Left kidney (tissue), 2 donors: ENCODE measurements around the gene AFF3. TPM values are rescaled to one million over a fixed set of nuclear protein-coding genes. Genes with fewer than 3 reads are reported as not detected.

Experiments used
- DNase-seq: peaks from one replicate; pipeline ENCODE4 v3.0.0-alpha.2; 2013
- polyA plus RNA-seq: library from polyadenylated mRNA; unstranded; fragments of 120-200 nt; gene quantifications from one replicate; pipeline ENCODE4 v1.2.1, GENCODE V29; 2013; ENCODE audit not compliant: insufficient read length

Gene AFF3
- polyA plus RNA-seq, 1 donor: 26.6 TPM

- DNase-seq: no peak
These were observed 286.3 kb downstream of the AFF3 start for GRCh38 chr2:99856119-99856518.

- no peak for DNase-seq
These were observed 288.0 kb downstream of the AFF3 start for GRCh38 chr2:99854236-99854852.

GRCh38 chr2:99852956-99853355 is 289.4 kb downstream of the AFF3 start:
- DNase-seq: no peak

GRCh38 chr2:99852376-99852934 is 289.9 kb downstream of the AFF3 start:
- DNase-seq: no peak

- no peak for DNase-seq
These were observed 290.6 kb downstream of the AFF3 start for GRCh38 chr2:99851811-99852210.

GRCh38 chr2:99851089-99851488 is 291.3 kb downstream of the AFF3 start:
- DNase-seq: no peak

GRCh38 chr2:99850084-99850710 is 292.2 kb downstream of the AFF3 start:
- no peak for DNase-seq

GRCh38 chr2:99846462-99847107 is 295.8 kb downstream of the AFF3 start:
- no peak for DNase-seq

DNA sequence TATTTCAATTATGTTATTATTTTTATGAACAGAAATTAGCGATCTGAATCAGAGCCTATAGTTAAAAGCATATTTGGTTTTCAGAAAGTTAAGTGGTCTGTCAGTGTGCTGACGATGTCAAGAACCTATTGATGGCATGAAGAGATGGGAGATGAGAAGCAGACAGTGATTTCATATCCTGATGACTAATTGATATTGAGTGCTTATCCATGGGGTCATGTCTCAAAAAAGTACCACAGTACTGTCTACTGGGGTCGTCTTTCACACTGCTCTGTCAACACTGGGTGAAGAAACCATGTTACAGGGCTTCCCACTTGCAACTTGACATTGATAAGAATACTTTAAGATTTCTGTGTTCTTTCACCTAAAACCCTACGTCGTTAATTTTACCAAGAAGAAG is 297.1 kb downstream of the AFF3 start:
- DNase-seq: no peak

DNA sequence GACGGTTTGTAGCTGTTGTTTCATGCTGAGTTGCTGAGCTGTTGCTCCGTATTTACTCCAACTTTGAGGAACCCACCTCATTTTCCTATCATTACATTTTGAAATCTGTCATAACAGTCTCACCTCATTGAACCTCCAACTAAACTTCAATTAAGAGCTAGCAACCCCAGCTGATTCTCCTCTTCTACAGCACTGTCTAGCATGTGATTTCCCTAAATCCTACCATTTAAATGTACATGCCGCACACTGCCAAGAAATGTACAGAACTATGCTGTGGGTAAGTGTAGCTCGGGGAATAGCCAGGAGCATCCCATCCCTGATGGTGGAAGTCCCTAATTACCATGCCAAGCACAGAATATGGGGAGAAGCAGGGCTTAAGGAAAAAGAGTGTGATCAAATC is 299.9 kb downstream of the AFF3 start:
- DNase-seq: no peak

DNA sequence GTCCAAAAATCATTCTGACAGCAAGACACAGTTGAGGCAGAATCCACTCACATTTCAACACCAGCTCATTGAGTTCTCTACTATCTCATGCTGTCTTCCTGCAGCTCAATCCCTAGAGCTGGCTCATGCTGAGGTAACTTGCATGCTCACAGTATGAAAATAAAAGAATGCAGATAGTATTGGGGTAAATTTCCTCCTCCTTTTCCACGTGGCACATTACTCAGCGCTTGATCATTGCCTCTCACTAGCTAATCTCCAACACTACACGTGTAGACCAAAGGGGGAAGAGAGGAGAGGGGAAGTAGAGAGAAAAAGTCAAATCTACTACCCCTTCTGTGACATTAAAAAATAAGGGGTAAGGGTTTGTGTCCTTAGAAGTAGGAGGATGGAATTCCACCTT is 300.6 kb downstream of the AFF3 start:
- no peak for DNase-seq

GRCh38 chr2:99840831-99841230 is 301.6 kb downstream of the AFF3 start:
- DNase-seq: no peak

GRCh38 chr2:99836690-99837605 is 305.4 kb downstream of the AFF3 start:
- DNase-seq: no peak

GRCh38 chr2:99834426-99834825 is 308.0 kb downstream of the AFF3 start:
- DNase-seq: no peak

DNA sequence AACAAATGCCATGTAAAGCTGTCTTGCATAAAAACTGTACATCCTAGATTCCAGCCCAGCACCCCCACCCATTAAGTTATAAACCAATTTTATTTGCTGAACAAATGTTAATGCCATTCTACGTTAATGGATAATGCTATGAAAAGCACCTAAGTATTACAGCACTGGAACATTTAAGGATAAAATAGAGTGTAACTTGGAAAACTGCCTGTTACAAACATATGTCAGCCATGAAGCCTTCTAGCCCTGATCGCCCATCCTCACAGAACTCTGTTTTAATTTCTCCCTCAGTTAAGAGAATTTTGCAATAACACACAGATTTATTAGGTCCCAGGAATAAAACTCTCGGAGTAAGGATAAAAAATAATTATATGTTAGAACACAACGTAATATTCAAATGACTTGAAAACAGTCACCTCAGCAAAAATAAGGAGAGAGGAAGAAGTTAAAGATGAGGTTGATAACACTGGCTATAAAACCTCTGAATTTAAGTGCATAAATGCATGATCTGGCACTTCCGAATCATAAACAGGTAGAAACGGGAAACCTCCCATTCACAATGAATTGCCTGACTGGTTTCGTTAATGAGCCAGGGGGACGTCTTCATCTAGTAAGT is 308.7 kb downstream of the AFF3 start:
- no peak for DNase-seq

GRCh38 chr2:99832926-99833325 is 309.5 kb downstream of the AFF3 start:
- DNase-seq: no peak

- DNase-seq: no peak
These were observed 310.6 kb downstream of the AFF3 start for GRCh38 chr2:99831772-99832171.

DNA sequence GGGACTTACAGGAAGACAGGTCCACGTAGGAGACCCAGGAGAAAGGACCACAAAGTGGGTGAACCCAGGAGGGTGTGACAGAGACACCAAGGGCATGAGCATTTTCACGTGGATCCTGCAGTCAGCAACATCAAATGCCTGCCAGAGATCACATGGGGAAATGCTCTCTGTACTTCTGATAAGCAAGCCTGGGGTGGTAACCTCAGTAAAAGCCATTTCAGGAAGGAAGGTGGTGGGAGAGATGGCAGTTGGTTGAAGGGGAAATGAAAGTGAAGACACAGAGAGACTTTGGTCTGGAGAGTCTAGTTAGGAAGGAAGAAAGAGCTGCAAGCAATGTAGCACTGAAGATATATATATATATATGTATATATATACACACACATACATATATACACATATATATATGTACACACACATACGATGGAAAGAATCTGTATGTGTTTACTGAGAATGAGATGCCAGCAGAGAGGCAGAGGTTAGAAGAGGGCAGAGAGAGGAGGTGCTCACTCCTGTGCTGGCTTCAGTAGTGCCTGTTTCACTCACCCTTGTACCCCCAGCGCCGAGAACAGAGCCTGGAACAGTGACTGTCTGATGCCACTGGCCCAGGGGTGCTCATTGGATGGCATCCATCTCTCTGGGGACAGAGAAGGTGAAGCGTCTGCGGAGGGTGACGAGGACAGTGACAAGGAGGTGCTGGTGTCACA is 314.9 kb downstream of the AFF3 start:
- no peak for DNase-seq

DNA sequence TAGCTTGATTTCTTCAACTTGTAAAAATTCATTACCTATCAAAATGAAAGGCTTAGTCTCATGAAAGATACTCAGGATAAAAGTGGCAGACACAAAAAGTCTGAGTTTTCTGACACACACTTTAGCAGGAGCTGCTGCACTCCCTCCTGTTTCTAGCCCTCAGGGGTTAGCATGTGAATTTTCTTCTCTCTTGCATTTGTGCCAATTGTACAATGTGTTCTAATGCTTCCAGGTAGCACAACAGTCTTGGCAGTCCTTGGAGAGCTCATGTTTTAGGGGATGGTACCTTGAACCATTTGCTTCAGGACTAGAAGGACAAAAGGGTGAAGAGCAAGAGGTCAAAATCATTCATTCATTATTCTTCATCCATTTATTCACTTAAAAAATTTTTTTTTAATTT is 316.8 kb downstream of the AFF3 start:
- DNase-seq: no peak

GRCh38 chr2:99824758-99825157 is 317.6 kb downstream of the AFF3 start:
- DNase-seq: no peak
